Measurements from ENCODE around the gene ZNF836. TPM values are rescaled to one million over a fixed set of nuclear protein-coding genes. Genes with fewer than 3 reads are reported as not detected.
A peak's percentile ranks its signal among the peaks of the same experiment; 100 is the strongest.

ZNF836 gene
- total and polyA plus RNA-seq, 7 donors: 1.3 to 6.4 (median 3.8) TPM

GRCh38 chr19:52187407-52187806 lies 16.0 kb upstream of the ZNF836 start:
- DNase-seq (no peak), ATAC-seq (no peak)
- Histone ChIP-seq H3K27me3 (ENCODE audit: insufficient read depth in 3 of 3, low read length in 2 of 3) (no peaks in the 10 kb centered on the region), H3K27ac (no peak overlapping the region), H3K36me3 (ENCODE audit: insufficient read depth in 1 of 2, low read depth in 1 of 2) (peaks cover 0 to 2% of the 10 kb centered on the region in 2 donors), H3K4me1 (peaks cover 24% of the 10 kb centered on the region), H3K9me3 (no peaks in the 10 kb centered on the region), H3K4me3 (no peak overlapping the region)
- intact Hi-C loops (cut with DNase I): loop anchor here (5.0 to 10.0 kb wide), 2 partner anchors 45 to 47 kb away; no protein-coding TSS in a partner anchor
- WGBS, 3 donors: 96 to 100% (median 97%) methylated on average over 1 of the region's 1 CpG
- TF ChIP-seq, protein P1, sequence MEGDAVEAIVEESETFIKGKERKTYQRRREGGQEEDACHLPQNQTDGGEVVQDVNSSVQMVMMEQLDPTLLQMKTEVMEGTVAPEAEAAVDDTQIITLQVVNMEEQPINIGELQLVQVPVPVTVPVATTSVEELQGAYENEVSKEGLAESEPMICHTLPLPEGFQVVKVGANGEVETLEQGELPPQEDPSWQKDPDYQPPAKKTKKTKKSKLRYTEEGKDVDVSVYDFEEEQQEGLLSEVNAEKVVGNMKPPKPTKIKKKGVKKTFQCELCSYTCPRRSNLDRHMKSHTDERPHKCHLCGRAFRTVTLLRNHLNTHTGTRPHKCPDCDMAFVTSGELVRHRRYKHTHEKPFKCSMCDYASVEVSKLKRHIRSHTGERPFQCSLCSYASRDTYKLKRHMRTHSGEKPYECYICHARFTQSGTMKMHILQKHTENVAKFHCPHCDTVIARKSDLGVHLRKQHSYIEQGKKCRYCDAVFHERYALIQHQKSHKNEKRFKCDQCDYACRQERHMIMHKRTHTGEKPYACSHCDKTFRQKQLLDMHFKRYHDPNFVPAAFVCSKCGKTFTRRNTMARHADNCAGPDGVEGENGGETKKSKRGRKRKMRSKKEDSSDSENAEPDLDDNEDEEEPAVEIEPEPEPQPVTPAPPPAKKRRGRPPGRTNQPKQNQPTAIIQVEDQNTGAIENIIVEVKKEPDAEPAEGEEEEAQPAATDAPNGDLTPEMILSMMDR (IDR thresholded peaks at IDR 0.05): no peak

GRCh38 chr19:52176574-52176973 lies 5.2 kb upstream of the ZNF836 start:
- H3K9me3 ChIP-seq: no peaks in the 10 kb centered on the region
- no peak overlapping the region for H3K27ac ChIP-seq
- ATAC-seq (no peak), DNase-seq (no peak)
- H3K27me3 ChIP-seq (ENCODE audit: insufficient read depth in 3 of 3, low read length in 2 of 3): no peaks in the 10 kb centered on the region
- H3K4me1 ChIP-seq: peaks cover 5% of the 10 kb centered on the region
- no peaks in the 10 kb centered on the region for H3K36me3 ChIP-seq (ENCODE audit: insufficient read depth in 1 of 2, low read depth in 1 of 2)
- WGBS, 3 donors: 74 to 87% (median 85%) methylated on average over 10 of the region's 10 CpGs
- TF ChIP-seq, protein P1 (IDR thresholded peaks at IDR 0.05): no peak
- no peak overlapping the region for H3K4me3 ChIP-seq
- intact Hi-C loops (cut with DNase I): no loop called here

DNA sequence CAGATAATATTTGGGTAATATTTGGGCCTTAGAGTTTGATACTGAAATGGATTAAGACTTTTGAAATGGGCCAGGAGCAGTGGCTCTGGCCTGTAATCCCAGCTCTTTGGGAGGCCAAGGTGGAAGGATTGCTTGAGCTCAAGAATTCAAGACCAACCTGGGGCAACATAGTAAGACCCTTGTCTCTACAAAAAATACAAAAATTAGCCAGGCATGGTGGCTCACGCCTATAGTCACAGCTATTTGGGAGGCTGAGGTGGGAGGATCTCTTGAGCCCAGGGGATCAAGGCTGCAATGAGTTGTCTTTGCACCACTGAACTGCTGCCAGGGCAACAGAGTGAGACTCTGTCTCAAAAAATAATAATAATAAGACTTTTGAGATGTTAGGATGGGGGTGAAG lies 926 bp upstream of the ZNF836 start:
- no peaks in the 10 kb centered on the region for H3K27me3 ChIP-seq (ENCODE audit: insufficient read depth in 3 of 3, low read length in 2 of 3)
- H3K36me3 ChIP-seq (ENCODE audit: insufficient read depth in 1 of 2, low read depth in 1 of 2): peaks cover 0 to 21% of the 10 kb centered on the region in 2 donors
- 96 to 100% (median 100%) methylated on average over 1 of the region's 1 CpG for WGBS, 3 donors
- ATAC-seq (no peak), DNase-seq (no peak)
- H3K9me3 ChIP-seq: no peaks in the 10 kb centered on the region
- TF ChIP-seq, protein P1 (IDR thresholded peaks at IDR 0.05): no peak
- H3K4me1 ChIP-seq: peaks cover 5% of the 10 kb centered on the region
- H3K4me3 ChIP-seq: peak overlapping the region; percentile 89
- H3K27ac ChIP-seq: peak overlapping the region; percentile 71
- intact Hi-C loops (cut with DNase I): no loop called here

DNA sequence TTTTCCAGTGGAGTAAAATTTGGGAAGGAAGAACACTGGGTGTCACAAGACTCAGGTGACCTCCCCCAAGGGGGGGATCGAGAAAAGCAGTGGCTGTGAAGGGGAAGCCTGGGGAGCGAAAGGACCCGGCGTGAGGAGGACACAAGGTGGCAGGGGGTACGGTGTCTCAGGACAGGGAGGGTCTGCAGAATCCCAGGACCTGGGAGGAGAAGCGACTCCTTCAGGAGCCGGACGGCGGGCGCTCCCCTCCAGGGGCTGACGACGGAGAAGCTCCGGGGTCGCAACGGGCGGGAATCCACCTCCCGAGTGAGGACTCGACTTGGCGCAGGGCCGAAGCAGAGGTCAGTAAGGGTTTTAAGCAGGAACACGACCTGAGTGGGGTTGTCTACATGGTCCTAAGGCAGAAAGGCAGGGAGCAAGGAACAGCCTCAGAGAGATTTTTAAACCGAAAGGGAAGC lies 529 bp downstream of the ZNF836 start:
- TF ChIP-seq, protein P1 (IDR thresholded peaks at IDR 0.05): no peak
- Histone ChIP-seq H3K36me3 (ENCODE audit: insufficient read depth in 1 of 2, low read depth in 1 of 2) (peaks cover 0 to 31% of the 10 kb centered on the region in 2 donors), H3K27ac (peak overlapping the region; percentile 71), H3K4me3 (peak overlapping the region; percentile 89), H3K4me1 (peaks cover 5% of the 10 kb centered on the region), H3K9me3 (no peaks in the 10 kb centered on the region), H3K27me3 (ENCODE audit: insufficient read depth in 3 of 3, low read length in 2 of 3) (no peaks in the 10 kb centered on the region)
- intact Hi-C loops (cut with DNase I): loop anchor here (2.0 kb wide), 1 partner anchor 30 kb away; no protein-coding TSS in a partner anchor
- 0 to 1% (median 0%) methylated on average over 22 of the region's 22 CpGs for WGBS, 3 donors
- peak; percentile 31 to 64 for DNase-seq
- ATAC-seq: peak; percentile 36 to 71 (median 54)

- 4 to 8% (median 8%) methylated on average over 5 of the region's 5 CpGs for WGBS, 3 donors
- Histone ChIP-seq H3K27me3 (ENCODE audit: insufficient read depth in 3 of 3, low read length in 2 of 3) (no peaks in the 10 kb centered on the region), H3K36me3 (ENCODE audit: insufficient read depth in 1 of 2, low read depth in 1 of 2) (peaks cover 0 to 37% of the 10 kb centered on the region in 2 donors), H3K27ac (peak overlapping the region; percentile 71), H3K9me3 (no peaks in the 10 kb centered on the region), H3K4me1 (peaks cover 5% of the 10 kb centered on the region), H3K4me3 (peak overlapping the region; percentile 89)
- DNase-seq: no peak
- intact Hi-C loops (cut with DNase I): loop anchor here (2.0 kb wide), 1 partner anchor 30 kb away; no protein-coding TSS in a partner anchor
- TF ChIP-seq, protein P1 (IDR thresholded peaks at IDR 0.05): no peak
- ATAC-seq: peak in 1 of 4 donors; percentile 18
Observed at GRCh38 chr19:52170304-52170703, 1.1 kb downstream of the ZNF836 start.
